Testis (tissue), 2 donors: ENCODE results near the gene KCNJ4.

ENCODE experiments used
- POLR2A ChIP-seq: fragments of 450-650 bp; IDR thresholded peaks from one replicate; pipeline ENCODE4 v1.6.1; 2017; ENCODE audit warnings: antibody characterized with exemption, mild to moderate bottlenecking, moderate library complexity
- TF ChIP-seq, protein P1 (sequence below), 3 experiments: fragments of 450-650 bp in 2 of 3; fragments of 200-600 bp in 1 of 3; sonication (generic) in 1 of 3; IDR thresholded peaks; one replicate each; pipeline ENCODE4 v1.5.1; 2016 to 2019; ENCODE audit warnings: antibody characterized with exemption in 3 of 3, mild to moderate bottlenecking in 2 of 3, moderate library complexity in 1 of 3

DNA sequence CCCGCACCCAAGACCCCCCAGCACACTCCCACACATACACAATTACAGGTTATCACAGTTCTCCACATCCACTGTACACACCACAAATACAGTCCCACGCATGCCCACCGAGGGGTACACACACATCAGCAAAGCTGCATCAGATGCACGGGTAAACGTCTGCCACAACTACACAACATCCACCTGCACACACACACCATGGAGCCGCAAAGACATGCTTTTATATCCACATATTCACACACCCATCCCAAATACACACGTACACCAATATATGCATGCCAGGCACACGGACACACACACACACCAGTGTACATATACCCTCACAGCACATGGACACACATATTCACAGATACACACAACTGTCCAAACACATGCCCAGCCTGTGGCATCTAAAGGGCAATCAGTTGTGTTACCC, 5.4 kb upstream of the KCNJ4 start:
- TF ChIP-seq, protein P1, sequence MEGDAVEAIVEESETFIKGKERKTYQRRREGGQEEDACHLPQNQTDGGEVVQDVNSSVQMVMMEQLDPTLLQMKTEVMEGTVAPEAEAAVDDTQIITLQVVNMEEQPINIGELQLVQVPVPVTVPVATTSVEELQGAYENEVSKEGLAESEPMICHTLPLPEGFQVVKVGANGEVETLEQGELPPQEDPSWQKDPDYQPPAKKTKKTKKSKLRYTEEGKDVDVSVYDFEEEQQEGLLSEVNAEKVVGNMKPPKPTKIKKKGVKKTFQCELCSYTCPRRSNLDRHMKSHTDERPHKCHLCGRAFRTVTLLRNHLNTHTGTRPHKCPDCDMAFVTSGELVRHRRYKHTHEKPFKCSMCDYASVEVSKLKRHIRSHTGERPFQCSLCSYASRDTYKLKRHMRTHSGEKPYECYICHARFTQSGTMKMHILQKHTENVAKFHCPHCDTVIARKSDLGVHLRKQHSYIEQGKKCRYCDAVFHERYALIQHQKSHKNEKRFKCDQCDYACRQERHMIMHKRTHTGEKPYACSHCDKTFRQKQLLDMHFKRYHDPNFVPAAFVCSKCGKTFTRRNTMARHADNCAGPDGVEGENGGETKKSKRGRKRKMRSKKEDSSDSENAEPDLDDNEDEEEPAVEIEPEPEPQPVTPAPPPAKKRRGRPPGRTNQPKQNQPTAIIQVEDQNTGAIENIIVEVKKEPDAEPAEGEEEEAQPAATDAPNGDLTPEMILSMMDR (IDR thresholded peaks at IDR 0.05): no peak
- TF ChIP-seq POLR2A: no peak
